CD1c-positive myeloid dendritic cell (primary cell): Measurements from ENCODE around the gene NFYB.
A peak's percentile ranks its signal among the peaks of the same experiment; 100 is the strongest.
"Not testable (repeated sequence)": the region's sequence is repeated elsewhere in the genome, so short reads cannot be mapped to it uniquely, and the experiment has no call there.

Experiments used
- DNase-seq: peaks from one replicate; pipeline ENCODE4 v3.0.0-alpha.2; 2016; ENCODE audit errors: extremely low spot score

NFYB gene

GRCh38 chr12:104114834-104115586 lies 23.0 kb downstream of the NFYB start:
- DNase-seq = not testable (repeated sequence)

DNA sequence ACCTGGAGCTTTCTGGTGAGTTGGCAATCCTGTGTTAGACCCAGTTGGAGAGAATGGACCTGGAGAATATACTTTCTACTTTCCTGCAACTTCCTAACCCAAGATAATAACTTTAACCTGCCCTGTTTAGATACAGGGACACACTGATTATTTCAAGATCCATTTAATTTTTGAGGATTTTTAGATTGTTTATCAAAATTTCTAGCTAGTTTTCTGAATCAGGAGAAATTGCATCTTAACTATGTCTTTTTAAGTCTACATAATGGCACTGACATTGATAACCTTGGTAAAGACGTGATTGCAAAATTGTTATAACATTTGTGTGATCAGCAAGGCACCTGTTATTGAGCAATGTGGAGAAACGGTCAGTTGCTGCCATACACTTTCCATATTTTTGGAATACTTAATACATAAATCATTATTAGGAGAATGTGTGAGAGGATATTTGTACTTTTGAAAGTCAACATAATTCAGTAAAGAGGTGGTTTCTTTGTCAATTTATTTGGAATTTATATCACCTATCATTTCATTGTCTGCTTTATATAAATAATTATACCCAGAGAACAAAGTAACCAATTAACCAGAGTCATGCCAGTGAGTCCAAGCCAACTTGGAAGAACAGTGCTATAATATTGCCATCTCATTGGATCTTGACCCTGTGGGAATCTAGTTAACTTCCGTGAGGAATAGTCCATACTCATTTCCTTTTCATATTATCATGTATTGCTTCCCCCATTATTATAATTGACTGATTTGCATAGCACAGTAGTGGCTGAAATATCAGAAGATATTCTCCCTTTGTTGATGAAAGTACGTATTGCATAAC lies 28.4 kb downstream of the NFYB start:
- no peak for DNase-seq

DNA sequence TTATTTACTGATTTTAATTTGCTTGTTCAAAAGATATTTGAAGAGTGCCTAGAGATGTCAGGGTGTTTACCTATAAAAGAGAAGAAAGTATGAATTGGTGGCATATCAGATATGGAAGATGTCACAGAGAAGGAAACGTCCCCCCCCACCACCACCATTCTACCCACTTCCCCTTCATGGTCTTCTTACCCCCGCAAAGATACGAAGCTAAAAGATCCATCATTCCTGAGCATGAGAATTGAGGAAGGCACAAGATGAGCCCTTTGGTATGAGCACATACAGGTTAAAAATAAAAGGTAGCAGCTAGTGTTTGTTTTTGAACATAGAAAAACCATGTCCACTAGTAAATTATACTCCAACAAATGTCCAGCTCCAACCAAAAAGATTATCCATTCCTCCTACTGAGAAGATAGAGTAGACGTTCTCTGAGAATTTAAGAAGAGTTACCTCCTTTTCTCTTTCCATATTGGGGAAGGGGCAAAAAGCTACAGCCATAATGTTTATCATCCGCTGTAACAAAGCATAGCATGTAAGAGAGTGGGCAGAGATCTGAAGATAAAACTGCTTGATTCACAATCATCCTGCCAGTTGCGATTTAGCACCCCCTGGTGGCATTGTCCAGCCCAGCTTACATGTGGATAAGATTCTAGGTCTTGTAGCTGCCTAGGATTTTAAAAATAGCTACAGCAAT lies 29.1 kb downstream of the NFYB start:
- DNase-seq = peak; percentile 82

GRCh38 chr12:104106965-104107364 lies 31.0 kb downstream of the NFYB start:
- DNase-seq = no peak

DNA sequence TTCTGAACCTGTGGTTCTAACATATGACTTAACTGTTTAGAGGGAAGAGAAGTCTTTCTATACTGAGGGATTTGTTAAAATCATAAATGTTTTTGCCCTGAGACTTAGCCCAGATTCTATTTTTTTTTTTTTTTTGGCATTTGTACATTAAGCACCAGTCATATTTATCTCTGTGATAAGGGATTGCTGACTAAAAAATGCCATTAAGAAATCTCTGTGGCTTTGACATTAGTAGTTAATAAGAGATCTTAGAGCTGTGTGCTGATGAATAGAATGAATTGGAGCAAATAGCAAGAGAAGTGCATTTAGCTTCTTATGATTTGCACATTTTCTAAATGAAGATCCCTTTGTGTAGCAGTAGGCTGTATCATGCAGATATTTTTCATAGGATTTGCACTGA lies 32.5 kb downstream of the NFYB start:
- DNase-seq = no peak

- no peak for DNase-seq
Observed at GRCh38 chr12:104097954-104098353, 40.1 kb downstream of the NFYB start.

GRCh38 chr12:104095289-104095688 lies 42.7 kb downstream of the NFYB start:
- DNase-seq = no peak

DNA sequence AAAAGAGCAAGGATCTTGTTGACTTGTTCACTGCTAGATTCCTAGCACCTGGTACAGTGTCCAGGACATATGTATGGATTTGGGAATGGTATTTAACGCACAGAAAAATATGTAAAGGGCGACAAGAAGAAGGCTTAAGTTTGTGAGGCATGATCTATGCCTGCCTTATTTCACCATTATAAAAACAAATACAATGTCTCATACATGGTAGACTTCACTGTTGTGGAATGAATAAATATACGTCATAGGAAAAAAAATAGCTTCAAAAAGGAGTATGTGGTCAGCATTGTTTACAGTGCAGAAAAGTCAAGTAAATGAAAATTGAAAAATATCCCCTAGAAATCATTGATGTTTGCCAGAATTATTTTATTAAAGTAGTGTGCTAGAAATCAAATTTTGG lies 43.7 kb downstream of the NFYB start:
- no peak for DNase-seq

DNA sequence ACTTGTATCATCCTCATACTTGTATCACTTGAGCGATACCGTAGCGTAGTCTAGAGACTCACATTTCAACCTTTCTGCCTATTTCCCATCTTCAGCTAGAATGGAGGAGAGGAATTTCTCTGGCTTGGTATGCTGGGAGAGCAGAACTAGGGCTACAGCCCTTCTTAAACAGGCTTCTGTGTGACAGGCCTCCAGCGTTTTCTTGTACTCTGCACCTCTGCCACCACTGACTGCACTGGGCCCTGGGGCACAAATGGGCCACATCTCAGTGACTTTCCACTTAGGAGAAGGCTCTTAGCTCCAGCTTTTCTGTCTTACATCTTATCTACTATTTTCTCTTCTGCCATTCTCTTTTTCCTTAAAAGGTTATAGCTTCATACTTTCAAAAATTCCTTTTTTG lies 46.9 kb downstream of the NFYB start:
- DNase-seq = no peak

GRCh38 chr12:104090685-104091084 lies 47.3 kb downstream of the NFYB start:
- no peak for DNase-seq

GRCh38 chr12:104083769-104084475 lies 54.1 kb downstream of the NFYB start:
- DNase-seq = no peak

DNA sequence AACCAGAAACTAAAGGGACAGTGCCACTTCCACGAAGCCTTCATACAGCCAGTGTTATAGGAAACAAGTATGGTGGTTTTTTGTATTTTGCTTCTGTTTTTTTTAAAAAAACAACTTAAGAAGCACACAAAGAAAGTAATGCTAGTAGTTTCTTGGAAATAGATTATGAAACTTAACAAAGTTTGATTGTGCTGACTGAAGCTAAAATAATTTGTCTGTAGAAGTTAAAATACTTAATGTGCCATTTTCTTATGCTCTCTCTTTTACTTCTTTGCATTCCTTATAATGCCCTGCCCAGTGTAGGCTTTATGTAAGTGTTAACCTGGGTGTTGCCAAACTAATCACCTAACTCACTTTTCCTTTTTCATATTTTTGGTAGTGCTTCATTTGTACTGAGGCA lies 57.2 kb downstream of the NFYB start:
- DNase-seq = no peak

DNA sequence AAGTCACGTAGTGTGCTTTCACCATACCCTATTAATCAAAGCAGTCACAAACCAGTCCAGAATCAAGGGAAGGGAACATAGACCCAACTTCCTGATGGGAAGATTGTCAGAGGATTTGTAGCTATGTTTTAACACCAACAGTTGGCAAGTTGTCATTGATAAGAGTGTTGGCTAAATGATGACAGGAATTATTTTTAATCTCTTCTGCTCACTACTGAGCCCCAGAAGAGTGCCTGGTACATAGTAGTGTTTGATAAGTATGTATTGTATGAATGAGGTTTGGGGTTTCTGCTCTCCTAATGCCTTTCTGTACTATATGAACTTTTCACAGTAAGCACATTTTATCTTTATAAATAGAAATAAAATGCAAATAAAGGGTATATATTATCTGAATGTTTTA lies 59.0 kb downstream of the NFYB start:
- no peak for DNase-seq

DNA sequence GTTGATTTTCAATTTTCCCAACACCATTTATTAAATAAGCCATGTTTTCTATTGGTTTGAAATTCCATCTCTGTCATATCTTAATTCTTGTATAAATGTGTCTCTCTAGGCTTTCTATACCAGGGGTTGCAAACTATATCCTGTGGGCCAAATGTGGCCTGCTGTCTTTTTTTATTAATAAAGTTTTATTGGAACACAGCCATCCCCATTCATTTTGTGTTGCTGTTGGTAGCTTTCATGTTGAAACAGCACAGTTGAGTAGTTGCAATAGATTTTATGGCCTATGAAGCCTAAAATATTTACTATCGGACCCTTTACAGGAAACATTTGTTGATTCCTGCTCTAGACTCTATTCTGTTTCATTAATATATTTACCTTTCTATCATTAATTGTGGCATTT lies 64.3 kb downstream of the NFYB start:
- DNase-seq = no peak

DNA sequence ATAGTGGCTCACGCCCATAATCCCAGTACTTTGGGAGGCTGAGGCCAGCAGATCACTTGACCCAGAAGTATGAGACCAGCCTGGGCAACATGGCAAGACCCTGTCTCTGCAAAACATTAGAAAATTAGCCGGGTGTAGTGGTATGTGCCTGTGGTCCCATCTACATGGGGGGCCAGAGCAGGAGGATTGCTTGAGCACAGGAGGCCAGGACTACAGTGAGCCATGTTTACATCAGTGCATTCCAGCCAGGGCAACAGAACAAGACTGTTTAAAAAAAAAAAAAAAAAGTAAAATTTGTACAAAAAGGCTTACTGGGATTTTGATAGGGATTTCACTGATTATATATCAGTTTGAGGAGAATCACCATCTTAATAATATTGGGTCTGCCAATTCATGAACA lies 65.9 kb downstream of the NFYB start:
- DNase-seq = no peak
